Renal cortex interstitium (tissue), 11 donors: ENCODE measurements around the gene ZDHHC12. TPM values are rescaled to one million over a fixed set of nuclear protein-coding genes. Genes with fewer than 3 reads are reported as not detected.

Source experiments
- DNase-seq, 11 donors: peaks; one replicate each; pipeline ENCODE4 v3.0.0-alpha.2; 2013; ENCODE audit warnings: low read depth in 9 of 11, low spot score in 4 of 11; ENCODE audit errors: extremely low read depth in 1 of 11
- polyA plus RNA-seq, 3 donors: library from polyadenylated mRNA; unstranded; fragments of 120-200 nt; gene quantifications; one replicate each; pipeline ENCODE4 v1.2.1, GENCODE V29; 2013; ENCODE audit not compliant: insufficient read length in 3 of 3

The ZDHHC12 gene
- polyA plus RNA-seq, 3 donors = 14.8 to 20.5 (median 18.8) TPM

DNA sequence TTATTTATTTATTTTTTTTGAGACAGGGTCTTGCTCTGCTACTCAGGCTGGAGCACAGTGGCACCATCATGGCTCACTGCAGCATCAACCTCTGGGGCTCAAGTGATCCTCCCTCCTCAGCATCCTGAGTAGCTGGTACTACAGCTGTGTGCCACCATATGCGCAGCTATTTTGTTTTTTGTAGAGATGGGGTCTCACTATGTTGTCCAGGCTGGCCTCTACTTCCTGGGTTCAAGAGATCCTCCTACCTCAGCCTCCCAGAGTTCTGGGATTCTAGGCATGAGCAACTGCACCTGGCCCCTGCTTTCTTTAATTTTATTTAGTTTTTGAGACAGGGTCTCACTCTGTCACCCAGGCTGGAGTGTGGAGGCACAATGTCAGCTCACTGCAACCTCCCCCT is 19.5 kb upstream of the ZDHHC12 start:
- DNase-seq = no peak

DNA sequence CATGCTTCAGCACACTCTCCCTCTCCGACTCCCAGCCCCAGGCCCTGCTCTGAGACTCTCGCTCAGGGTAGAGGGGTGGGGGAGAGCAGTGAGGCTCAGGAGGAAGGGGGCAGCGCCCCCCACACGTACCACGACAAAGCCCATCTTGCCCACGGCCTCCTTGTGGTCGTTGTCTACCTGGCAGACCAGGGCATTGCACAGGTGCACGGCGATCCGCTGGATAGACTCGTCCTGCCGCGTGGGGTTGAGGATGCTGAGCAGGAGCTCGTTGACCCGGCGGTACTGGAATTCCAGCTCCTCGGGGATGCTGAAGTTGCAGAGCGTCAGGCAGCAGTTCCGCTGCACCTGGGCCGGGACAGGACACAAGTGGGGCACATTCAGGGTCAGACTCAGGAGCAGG is 18.5 kb upstream of the ZDHHC12 start:
- no peak for DNase-seq

DNA sequence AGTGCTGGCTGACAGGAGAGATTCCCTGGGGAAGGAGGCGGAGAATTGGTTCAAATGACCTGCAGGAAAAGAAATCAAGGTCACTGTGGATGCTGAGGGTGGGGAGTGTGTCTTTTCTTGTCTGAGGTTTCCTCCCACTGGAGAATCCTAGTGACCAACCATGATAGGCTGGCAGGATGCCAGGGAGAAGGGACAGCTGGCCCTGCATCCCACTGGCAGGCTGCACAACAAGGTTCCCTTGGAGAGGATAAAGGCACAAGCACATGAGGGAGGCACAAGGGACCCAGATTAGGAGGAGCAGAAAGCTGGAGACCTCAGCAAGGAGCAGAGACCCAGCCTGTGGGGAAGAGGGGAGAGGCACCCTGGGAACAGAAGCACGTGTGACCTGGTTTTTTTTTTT is 11.4 kb upstream of the ZDHHC12 start:
- DNase-seq = no peak

DNA sequence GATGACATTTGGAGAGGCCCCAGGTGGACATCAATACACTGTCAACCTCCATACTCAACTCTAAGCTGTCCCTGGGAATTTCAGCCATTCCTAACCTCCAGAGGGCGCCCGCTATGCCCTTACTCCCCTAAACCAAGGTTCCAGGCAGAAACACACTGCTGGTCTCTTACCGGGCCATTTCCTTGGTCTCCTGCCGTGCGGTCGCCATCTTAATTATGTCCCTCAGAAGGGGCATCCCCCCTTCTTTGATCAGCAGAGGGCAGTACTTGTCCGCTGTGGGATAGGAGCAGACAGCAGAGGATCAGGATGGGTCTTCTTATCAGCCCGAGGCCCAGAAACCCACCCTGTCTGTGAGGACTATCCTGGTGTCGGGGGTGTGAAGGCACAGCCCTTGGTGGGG is 9.3 kb upstream of the ZDHHC12 start:
- peak; percentile 54 to 82 (median 67) for DNase-seq

DNA sequence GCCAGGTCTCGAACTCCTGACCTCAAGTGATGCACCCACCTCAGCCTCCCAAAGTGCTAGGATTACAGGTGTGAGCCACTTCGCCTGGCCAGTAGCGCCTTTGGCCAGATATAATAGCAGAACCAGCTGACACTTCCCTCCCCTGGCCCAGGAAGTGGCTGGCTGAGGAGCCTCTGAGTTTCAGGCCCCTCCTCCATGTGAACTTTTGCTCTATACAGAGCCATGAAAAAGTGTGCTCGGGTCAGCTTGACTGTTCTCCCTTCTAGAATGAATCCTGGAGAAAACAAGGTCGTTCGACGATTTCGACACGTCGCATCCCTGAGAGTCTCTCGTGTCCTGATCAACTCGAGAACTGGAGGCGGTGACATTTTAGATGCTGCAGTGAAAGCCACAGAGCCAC is 8.6 kb upstream of the ZDHHC12 start:
- no peak for DNase-seq

DNA sequence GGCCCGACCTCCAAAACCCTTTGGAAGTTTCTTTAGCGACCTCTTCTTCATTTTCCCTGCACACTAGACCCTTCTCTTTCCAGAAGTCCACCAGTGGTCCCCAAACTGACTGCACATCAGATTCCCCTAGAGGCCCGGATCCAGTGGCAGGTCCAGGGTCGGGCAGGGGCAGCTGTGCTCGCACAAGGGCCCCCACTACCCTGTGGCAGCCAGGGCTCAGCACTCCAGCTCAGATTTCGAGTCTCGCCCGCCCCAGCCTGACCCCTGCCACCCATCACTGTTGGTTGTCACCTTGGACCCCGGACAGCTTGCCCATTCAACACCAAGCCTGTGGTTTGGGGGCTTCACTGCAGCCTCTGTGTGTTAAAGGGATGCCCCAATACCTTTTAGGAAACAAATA is 7.8 kb upstream of the ZDHHC12 start:
- no peak for DNase-seq

DNA sequence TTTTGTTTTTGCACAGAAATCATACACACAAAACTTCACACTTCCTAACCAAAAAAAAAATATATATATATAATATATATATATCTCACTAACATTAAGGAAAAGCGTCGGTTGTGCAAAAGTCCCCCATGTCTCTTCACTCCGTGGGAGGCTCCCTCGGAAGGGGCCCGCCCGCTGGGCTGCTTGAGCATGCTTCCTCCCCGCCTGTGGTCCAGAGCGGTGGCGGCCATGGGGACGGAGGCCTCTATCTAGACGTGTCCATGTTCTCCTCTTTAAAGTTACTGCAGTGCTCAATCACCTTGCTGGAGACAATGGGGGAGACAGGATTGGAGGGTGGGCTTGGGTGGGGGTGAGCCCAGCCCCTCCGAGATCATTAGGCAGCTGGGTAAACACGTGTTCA is 7.2 kb upstream of the ZDHHC12 start:
- DNase-seq = no peak

DNA sequence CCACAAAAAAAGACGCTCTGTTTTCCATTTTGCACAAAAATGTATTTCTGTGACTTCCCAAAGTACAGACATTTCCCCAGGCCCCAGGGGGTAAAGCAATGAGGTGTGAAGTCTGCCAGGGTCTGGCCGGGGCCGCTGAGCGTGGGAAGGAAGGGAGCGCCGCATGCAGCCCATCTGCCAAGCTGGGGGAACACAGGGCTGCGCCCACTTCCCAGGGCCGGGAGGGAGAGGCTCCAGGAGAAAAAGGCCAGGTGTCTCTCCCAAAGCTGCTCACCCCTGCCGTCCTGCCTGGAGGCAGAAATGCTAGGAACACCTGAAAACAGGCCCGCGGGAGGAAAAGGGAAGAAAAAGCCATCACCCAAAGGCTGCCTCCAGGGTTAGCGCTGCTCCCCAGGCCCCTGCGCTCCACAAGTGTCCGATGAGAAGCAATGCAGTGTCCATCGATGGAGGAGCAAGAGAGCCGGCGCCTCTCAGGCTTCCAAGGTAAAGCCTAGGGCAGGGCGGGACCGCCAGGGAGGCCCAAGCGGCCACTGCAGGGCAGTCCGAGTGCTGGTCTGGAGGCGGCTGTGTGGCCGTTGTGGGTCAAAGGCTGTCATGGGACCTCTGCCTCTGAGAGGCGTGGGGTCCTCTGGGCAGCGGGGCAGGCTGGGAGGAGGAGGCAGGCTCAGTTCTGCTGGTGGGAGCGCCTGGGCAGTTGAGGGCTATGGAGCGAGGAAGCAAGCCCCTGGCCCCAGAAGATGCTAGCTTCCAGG is 6.0 kb upstream of the ZDHHC12 start:
- no peak for DNase-seq

DNA sequence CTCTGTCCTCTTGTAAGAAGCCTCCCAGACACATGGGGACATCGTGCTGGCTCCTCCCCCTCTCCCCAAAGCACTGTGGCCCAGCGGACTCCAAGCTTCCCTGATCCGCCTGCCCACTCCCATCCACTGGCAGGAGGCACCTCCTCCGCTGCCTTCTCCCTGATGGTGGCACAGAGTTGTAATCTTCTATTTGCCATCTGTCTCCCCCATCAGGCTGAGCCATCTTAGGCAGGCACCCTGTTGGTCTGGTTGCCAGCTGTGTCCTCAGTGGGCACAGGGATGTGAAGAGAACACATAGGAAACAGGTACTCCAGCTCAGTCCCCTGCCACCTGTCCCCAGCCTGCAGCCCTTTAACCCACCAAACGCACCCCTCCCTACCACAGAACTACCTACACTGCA is 5.4 kb upstream of the ZDHHC12 start:
- DNase-seq = no peak

DNA sequence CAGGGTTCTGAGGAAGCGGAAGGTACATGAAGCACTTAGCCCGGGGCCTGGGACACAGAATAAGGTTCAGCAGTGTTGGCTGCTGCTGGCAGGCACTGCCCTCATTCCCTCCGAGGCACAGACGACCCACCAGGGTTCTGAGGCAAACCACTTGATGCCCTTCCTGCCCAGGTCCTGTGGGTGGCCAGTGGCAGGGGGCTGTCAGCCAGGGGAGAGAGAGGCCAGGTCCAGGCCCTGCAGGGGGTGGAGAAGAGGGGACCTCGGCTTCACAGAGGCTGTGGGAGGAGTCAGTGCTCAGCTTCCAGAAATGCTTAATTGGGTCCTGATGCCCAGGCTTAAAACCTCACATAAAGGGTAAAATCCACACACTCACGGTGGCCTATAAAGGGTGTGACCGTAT is 4.4 kb upstream of the ZDHHC12 start:
- no peak for DNase-seq

DNA sequence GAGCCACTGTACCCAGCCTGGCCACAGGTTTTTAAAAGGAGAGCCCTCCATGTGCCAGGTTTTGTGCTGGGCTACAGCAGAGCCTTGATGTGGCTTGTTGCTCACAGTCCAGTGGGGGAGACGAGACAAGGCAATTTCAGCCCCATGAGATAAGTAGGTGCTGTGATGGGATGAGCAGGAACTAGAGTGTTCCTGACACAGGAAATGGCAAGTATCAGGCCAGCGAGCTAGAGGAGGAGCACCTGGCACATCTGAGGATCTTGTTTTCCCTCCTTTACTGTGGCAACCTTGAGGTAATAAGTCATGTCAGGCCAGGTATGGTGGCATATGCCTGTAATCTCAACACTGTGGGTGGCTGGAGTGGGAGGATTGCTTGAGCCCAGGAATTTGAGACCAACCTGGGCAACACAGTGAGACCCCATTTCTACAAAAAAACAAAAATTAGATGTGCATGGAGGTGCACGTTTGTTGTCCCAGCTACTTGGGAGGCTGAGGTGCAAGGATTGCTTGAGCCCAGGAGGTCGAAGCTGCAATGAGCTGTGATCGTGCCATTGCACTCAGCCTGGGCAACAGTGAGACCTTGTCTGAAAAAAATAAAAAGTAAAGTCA is 3.8 kb upstream of the ZDHHC12 start:
- DNase-seq = no peak

DNA sequence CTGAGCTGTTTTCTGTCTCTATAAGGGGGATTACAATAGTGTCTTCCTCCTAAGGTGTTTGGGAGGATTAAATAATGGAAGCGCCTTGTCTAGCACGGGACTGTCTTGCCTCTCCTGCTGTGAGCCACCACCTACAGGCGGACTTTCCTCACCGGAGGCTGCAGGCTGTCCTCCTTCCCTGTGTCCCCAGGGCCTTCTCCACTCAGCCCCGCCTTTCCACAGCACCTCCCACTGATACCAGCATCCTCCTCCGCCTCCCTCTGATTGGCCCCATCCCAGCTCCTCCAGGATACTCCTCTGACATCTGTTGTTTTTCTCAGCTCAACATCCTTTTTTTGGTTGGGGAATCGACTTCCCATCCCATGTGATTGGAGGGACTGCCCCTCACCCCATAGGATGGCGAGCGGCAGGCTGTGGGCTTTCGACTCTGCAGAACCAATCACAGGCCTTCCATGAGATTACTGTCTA is 851 bp upstream of the ZDHHC12 start:
- no peak for DNase-seq

DNA sequence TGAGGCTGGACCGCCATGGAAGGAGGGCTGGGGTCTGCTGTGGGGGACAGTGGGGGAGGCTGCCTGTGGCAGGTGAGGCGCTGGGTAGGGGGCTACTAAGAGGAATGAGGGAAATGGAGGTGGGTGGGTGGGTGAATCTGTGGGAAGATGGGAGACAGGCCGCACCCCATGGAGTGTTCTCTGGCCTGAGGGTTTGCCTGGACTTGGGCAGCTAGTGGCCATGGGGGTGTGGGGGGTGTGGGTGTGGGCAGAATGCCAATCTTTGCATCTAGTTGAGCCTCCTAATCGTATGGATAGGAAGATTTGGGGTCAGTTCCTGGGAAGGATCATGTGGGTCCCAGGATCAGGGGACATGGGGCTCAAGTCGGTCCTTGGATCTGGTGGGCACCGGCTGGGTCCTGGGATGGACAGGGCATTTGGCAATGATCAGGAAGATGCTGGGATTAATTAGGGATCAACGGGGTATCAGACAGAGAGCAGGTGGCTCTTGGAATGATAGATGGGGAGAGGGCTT is 518 bp downstream of the ZDHHC12 start:
- no peak for DNase-seq

DNA sequence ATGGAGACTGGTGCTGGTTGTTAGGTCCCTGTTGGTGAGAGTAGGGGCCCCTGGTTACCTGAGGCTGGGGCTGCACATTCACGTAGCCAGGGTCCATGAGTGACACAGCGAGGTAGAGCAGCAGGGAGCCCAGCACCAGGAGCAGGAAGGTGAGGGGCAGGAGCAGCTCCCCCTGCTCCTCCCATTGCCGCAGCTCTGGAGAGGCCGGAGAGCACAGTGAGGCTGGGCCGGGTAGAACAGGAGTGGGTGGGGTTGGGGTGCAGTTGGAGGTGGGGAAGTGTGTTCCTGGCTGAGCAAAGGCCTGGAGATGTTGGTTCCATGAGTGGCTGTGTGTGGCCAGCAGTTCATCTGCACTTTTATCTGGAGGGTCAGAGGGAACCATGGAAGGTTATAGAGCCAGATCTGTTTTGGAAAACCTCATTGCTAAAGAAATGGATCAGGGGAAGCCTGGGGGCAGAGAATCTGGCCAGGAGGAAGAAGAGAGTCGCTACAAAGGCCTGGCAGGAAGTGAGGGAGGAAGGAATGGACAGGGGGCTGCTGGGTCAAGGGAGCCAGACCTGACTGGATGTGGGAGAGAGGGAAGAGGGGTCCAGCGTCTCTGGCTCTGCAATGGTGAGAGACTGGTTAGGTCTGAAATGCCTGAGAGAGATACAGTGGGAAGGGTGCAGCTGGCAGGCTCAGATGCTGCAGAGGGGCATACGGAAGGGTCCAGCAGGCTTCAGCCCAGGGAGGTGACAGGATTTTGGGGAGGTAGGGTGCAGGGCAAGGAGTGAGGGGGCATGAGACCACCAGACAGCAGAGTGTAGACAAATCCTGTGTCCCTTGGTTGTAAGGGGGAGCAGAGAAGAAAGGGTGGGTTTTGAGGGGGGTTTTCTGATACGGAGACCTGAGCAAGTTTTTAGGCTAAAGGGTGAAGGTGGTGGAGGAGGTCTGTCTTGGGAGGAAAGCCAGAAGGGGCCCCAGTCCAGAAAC is 1.3 kb downstream of the ZDHHC12 start:
- DNase-seq = no peak

DNA sequence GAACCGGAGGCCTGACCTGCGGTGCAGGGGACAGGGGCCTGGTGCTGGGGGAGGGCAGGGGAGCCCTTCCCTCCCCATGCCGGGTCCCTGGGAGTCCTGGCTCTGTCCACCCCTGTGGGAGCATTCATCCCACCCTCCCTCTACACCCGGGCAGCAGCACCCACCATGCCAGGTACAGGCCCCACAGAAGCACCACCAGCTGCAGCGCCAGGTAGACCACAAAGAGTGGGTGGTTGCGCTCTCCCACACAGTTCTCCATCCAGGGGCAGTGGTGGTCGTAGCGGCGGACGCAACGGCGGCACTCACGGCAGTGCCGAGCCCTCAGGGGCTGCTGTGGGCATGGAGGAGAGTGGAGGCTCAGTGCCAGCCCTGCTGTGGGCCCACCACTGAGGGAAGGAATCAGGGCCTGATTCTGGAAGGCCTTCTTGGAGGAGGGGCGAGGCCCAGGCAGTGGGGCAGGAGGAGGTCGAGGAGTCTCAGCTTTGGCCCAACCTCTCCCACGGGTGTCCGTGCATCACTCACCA is 2.4 kb downstream of the ZDHHC12 start:
- DNase-seq = no peak

DNA sequence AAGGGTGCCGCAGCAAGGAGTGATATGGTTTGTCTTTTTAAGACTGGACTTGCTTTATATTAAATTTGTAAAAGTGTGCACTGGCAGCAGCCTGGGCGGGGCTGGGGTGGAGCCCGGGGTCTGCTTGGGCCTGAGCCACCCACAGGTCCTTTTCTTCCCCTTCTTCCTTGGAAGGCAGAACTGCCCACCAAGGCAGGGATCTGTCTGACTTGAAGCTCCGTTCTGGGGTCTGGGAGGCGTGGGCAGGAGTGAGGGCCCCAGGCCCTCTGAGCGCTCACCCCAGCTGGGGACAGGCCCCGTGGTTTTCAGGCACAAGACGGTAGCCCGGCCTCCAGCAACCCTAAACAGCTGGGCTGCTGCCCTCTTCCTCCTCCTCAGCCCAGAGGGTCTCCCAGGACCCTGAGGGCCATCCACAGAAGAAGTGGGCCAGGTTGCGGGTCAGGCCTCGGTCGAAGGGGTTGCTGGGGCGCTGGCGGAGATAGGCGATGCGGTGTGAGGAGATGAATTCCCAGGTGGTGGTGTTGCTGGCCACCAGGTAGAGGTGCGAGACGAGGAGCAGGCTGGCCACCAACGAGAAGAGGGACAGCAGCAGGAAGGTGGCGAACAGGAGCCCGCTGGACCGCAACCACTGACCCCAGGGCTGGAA is 3.0 kb downstream of the ZDHHC12 start:
- no peak for DNase-seq

DNA sequence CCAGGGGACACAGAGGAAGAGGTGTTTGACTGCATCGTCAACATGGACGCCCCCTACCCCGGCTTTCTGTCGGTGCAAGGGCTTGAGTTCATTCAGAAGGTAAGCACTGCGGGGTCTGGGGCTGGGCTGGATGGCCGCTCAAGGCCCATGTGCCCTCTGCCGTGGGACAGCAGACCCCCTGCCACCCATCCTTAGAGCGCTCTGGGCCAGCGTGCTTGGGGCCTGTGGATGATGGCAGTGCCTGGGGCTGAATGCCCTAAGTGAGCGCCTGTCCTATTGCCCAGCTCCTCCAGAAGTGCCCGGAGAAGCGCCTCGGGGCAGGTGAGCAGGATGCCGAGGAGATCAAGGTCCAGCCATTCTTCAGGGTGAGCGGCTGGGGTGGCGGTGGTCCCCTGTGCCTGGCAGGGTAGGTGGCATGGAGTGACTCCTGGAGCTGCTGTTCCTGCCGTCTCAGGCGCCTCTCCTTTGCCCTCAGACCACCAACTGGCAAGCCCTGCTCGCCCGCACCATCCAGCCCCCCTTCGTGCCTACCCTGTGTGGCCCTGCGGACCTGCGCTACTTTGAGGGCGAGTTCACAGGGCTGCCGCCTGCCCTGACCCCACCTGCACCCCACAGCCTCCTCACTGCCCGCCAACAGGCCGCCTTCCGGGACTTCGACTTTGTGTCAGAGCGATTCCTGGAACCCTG is 3.9 kb downstream of the ZDHHC12 start:
- no peak for DNase-seq

DNA sequence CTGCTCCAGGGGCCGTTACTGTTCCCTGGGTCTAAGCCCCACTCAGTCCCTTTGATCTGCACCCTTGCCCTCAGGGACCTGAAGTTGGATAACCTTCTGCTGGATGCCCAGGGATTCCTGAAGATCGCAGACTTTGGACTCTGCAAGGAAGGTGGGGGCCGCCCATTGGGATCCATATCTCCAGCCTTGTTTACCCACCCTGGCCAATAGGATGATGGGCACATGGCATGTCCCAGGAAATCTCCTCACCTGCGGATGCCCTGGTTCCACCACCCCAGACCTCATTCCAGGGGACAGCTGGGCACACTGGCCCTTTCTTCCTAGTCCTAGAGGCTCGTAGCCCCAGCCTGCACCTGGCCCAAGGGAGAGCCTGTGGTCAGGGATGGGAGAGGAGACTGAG is 5.5 kb downstream of the ZDHHC12 start:
- DNase-seq = no peak
